ENCODE results near the gene ACTR2.

DNA sequence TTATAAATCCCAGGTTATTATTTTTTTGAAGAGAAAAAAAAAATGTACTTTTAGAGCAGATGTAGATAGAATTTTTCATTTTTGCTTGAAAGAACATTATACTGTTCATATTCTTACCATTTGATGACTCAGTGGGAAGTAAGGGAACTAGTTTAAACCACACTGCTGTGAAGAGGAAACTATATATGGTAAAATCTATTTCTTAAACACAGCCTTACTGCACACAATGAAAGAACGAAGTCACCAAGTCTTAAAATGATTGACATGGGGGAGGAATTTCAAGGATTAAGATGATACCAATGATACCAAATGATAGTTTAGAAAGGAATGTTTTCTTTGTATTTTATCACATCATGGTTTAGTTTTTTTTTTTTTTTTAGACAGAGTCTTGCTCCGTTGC, 5.0 kb downstream of the ACTR2 start:
- TF ChIP-seq, protein P1, sequence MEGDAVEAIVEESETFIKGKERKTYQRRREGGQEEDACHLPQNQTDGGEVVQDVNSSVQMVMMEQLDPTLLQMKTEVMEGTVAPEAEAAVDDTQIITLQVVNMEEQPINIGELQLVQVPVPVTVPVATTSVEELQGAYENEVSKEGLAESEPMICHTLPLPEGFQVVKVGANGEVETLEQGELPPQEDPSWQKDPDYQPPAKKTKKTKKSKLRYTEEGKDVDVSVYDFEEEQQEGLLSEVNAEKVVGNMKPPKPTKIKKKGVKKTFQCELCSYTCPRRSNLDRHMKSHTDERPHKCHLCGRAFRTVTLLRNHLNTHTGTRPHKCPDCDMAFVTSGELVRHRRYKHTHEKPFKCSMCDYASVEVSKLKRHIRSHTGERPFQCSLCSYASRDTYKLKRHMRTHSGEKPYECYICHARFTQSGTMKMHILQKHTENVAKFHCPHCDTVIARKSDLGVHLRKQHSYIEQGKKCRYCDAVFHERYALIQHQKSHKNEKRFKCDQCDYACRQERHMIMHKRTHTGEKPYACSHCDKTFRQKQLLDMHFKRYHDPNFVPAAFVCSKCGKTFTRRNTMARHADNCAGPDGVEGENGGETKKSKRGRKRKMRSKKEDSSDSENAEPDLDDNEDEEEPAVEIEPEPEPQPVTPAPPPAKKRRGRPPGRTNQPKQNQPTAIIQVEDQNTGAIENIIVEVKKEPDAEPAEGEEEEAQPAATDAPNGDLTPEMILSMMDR (IDR thresholded peaks at IDR 0.05; ENCODE audit: insufficient read depth, low read depth, low read length) = no peak
- TF ChIP-seq EZH2 (IDR thresholded peaks at IDR 0.05; ENCODE audit: insufficient read depth, low read length) = no peak
